ENCODE results near the gene ENTPD3. TPM values are rescaled to one million over a fixed set of nuclear protein-coding genes. Genes with fewer than 3 reads are reported as not detected.

Gene ENTPD3
- total RNA-seq, 1 experiment from 2014 or later, result not detected

DNA sequence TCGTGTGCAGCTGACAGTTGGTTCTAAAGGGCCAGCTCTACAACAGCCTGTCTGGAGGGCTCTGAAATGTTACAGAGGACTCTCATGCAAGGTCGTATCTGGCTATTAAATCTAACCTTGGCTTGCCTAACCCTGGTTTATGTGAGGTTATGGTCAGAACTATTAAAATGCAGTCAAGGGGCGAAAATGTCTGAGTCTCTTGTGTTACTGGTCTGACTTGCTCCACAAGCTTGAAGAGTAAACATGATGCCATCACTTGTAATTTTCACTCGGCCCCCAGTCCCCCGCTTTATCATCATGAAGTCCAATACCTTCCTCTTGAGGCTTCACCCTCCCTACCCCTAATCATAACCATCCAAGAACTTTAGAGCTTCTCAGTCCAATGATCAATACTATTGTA, 9.4 kb downstream of the ENTPD3 start:
- no peaks in the 10 kb centered on the region for H3K27me3 ChIP-seq (ENCODE audit: low read length)
- no peaks in the 10 kb centered on the region for H3K9me2 ChIP-seq (replicated peaks; ENCODE audit: insufficient read depth, low read length)
- no peaks in the 10 kb centered on the region for H3K4me1 ChIP-seq (ENCODE audit: low read length)
- H3K9me3 ChIP-seq (ENCODE audit: low read length), result no peaks in the 10 kb centered on the region
- no peaks in the 10 kb centered on the region for H4K20me1 ChIP-seq (ENCODE audit: insufficient read depth, low read depth, low read length)
- no peaks in the 10 kb centered on the region for H3K36me3 ChIP-seq (ENCODE audit: insufficient read depth, low read length)
- no peak overlapping the region for H3K9ac ChIP-seq (ENCODE audit: low read length)
- no peak overlapping the region for H2AFZ ChIP-seq (ENCODE audit: low read length)
- DNase-seq, result no peak
- no peak overlapping the region for H3K4me2 ChIP-seq (ENCODE audit: low read depth, low read length, poor library complexity, severe bottlenecking)
- H3K4me3 ChIP-seq (ENCODE audit: low read length), result no peak overlapping the region
- no peaks in the 10 kb centered on the region for H3K79me2 ChIP-seq (ENCODE audit: low read length)
- no peak overlapping the region for H3K27ac ChIP-seq (ENCODE audit: low read length)

DNA sequence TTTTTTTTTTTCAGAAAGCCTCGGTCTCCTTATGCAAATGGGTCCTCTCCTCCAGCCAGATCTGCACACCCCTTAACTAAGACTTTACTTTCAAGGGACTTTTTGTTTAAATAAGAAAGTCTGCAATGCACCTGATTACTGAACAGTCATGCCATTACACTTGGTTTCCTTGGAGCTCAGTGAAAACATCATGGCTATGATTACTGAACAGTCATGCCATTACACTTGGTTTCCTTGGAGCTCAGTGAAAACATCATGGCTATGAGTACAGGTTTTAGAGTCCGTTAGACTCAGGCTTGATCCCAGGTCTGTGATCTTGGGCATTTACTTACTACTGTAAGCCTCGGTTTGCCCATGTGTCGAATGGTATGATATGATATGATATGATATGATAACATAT, 10.1 kb downstream of the ENTPD3 start:
- Histone ChIP-seq H3K36me3 (ENCODE audit: insufficient read depth, low read length) (no peaks in the 10 kb centered on the region), H3K9ac (ENCODE audit: low read length) (no peak overlapping the region), H3K79me2 (ENCODE audit: low read length) (no peaks in the 10 kb centered on the region), H3K4me2 (ENCODE audit: low read depth, low read length, poor library complexity, severe bottlenecking) (no peak overlapping the region), H3K27ac (ENCODE audit: low read length) (no peak overlapping the region), H4K20me1 (ENCODE audit: insufficient read depth, low read depth, low read length) (no peaks in the 10 kb centered on the region), H2AFZ (ENCODE audit: low read length) (no peak overlapping the region), H3K4me3 (ENCODE audit: low read length) (no peak overlapping the region), H3K27me3 (ENCODE audit: low read length) (no peaks in the 10 kb centered on the region), H3K9me3 (ENCODE audit: low read length) (no peaks in the 10 kb centered on the region), H3K9me2 (replicated peaks; ENCODE audit: insufficient read depth, low read length) (no peaks in the 10 kb centered on the region), H3K4me1 (ENCODE audit: low read length) (no peaks in the 10 kb centered on the region)
- DNase-seq, result no peak

DNA sequence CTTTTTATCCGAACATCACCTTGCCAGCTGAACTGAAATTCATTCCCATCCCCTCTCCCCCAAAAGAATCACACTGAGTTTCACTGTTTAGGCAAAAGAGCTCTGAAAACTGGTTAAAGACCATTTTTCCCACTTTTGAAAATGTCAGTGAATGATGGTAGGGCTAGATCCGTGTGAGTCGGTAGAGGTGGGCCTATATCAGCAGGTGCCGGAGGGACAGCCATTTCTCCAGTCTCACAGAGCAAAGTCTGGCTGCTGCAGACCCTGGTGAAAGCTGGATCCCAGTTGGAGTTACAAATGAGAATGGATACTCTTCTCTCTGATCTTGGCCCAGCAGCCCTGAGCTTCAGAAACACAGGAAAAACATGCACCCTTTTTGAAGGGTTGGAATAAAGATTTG, 10.9 kb downstream of the ENTPD3 start:
- Histone ChIP-seq H3K27me3 (ENCODE audit: low read length) (no peaks in the 10 kb centered on the region), H3K4me3 (ENCODE audit: low read length) (no peak overlapping the region), H2AFZ (ENCODE audit: low read length) (no peak overlapping the region), H4K20me1 (ENCODE audit: insufficient read depth, low read depth, low read length) (no peaks in the 10 kb centered on the region), H3K4me1 (ENCODE audit: low read length) (no peaks in the 10 kb centered on the region), H3K4me2 (ENCODE audit: low read depth, low read length, poor library complexity, severe bottlenecking) (no peak overlapping the region), H3K9ac (ENCODE audit: low read length) (no peak overlapping the region), H3K9me3 (ENCODE audit: low read length) (no peaks in the 10 kb centered on the region), H3K36me3 (ENCODE audit: insufficient read depth, low read length) (no peaks in the 10 kb centered on the region), H3K9me2 (replicated peaks; ENCODE audit: insufficient read depth, low read length) (no peaks in the 10 kb centered on the region), H3K27ac (ENCODE audit: low read length) (no peak overlapping the region), H3K79me2 (ENCODE audit: low read length) (no peaks in the 10 kb centered on the region)
- DNase-seq, result no peak

DNA sequence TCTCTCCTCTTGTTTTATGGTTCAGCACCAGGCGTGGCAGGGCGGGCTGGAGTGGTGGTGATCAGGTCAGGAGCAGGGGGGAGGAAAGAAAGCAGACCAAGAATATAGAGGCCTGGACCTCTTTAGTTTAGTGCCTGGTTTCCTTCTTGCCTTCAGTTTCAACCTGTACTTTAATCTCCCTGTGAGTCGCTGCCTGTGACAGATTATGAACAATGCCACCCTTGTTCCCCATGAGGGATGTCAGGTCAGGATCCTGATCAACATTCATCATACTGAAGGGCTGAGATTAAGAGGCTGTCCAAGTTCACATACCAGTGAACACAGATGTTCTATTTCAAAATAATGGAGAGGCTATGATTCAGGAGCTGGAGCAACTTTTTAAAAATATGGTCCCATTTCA, 11.4 kb downstream of the ENTPD3 start:
- DNase-seq, result no peak
- Histone ChIP-seq H3K4me2 (ENCODE audit: low read depth, low read length, poor library complexity, severe bottlenecking) (no peak overlapping the region), H3K36me3 (ENCODE audit: insufficient read depth, low read length) (no peaks in the 10 kb centered on the region), H2AFZ (ENCODE audit: low read length) (no peak overlapping the region), H3K9ac (ENCODE audit: low read length) (no peak overlapping the region), H3K79me2 (ENCODE audit: low read length) (no peaks in the 10 kb centered on the region), H3K9me3 (ENCODE audit: low read length) (no peaks in the 10 kb centered on the region), H3K27me3 (ENCODE audit: low read length) (no peaks in the 10 kb centered on the region), H4K20me1 (ENCODE audit: insufficient read depth, low read depth, low read length) (no peaks in the 10 kb centered on the region), H3K27ac (ENCODE audit: low read length) (no peak overlapping the region), H3K9me2 (replicated peaks; ENCODE audit: insufficient read depth, low read length) (no peaks in the 10 kb centered on the region), H3K4me1 (ENCODE audit: low read length) (no peaks in the 10 kb centered on the region), H3K4me3 (ENCODE audit: low read length) (no peak overlapping the region)

DNA sequence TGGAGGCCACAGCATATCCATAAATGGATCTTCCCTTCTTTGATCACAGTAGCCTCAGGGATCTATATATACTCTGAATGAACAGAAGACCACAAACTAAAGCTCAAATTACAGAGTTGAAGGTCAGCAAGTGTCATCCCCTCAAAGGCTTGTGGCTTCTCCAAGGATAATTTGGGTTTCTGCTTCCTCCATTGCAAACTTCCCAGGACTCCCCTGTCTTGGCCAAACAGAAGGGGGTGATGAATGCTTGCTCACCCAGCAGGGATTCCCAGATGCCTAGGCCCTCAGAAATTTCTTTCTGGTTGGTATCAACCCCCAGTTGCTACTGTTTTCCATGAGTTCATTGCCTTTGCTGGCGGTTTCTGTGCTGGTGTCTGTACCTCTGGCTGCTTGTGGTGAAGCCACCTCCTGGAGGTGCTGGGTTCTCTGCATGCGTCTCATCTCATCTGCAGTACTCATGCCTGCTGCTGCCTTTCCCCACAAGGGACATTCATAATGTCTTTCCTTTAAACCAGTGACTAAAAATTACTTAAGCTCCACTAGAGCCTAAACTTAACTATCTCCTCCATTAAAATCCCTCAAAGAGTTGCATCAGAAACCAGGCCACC, 17.7 kb downstream of the ENTPD3 start:
- Histone ChIP-seq H2AFZ (ENCODE audit: low read length) (no peak overlapping the region), H3K9ac (ENCODE audit: low read length) (no peak overlapping the region), H3K9me2 (replicated peaks; ENCODE audit: insufficient read depth, low read length) (no peaks in the 10 kb centered on the region), H3K27ac (ENCODE audit: low read length) (no peak overlapping the region), H3K4me1 (ENCODE audit: low read length) (no peaks in the 10 kb centered on the region), H3K27me3 (ENCODE audit: low read length) (no peaks in the 10 kb centered on the region), H3K4me2 (ENCODE audit: low read depth, low read length, poor library complexity, severe bottlenecking) (no peak overlapping the region), H3K79me2 (ENCODE audit: low read length) (no peaks in the 10 kb centered on the region), H4K20me1 (ENCODE audit: insufficient read depth, low read depth, low read length) (no peaks in the 10 kb centered on the region), H3K36me3 (ENCODE audit: insufficient read depth, low read length) (no peaks in the 10 kb centered on the region), H3K4me3 (ENCODE audit: low read length) (no peak overlapping the region), H3K9me3 (ENCODE audit: low read length) (no peaks in the 10 kb centered on the region)
- no peak for DNase-seq

DNA sequence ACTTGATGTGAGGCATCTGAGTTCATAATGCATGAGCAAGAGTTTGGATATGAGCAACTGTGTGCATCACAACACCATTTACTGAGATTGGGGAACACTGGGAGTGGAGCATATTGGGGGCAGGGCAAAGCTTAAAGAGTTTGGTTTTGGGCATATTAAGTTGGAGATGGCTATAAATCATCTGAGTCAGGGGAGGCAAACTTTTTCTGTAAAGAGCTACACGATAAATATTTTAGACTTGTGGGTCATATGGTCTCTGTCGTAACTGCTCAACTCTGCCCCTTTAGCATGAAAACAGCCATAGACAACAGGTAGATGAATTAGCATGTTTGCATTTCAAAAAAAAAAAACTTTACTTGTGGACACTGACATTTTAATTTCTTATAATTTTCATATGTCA, 20.0 kb downstream of the ENTPD3 start:
- Histone ChIP-seq H3K27me3 (ENCODE audit: low read length) (no peaks in the 10 kb centered on the region), H3K36me3 (ENCODE audit: insufficient read depth, low read length) (no peaks in the 10 kb centered on the region), H3K9me2 (replicated peaks; ENCODE audit: insufficient read depth, low read length) (no peaks in the 10 kb centered on the region), H3K4me2 (ENCODE audit: low read depth, low read length, poor library complexity, severe bottlenecking) (no peak overlapping the region), H3K9me3 (ENCODE audit: low read length) (no peaks in the 10 kb centered on the region), H2AFZ (ENCODE audit: low read length) (no peak overlapping the region), H3K4me1 (ENCODE audit: low read length) (no peaks in the 10 kb centered on the region), H3K9ac (ENCODE audit: low read length) (no peak overlapping the region), H3K27ac (ENCODE audit: low read length) (no peak overlapping the region), H3K79me2 (ENCODE audit: low read length) (no peaks in the 10 kb centered on the region), H3K4me3 (ENCODE audit: low read length) (no peak overlapping the region), H4K20me1 (ENCODE audit: insufficient read depth, low read depth, low read length) (no peaks in the 10 kb centered on the region)
- no peak for DNase-seq

DNA sequence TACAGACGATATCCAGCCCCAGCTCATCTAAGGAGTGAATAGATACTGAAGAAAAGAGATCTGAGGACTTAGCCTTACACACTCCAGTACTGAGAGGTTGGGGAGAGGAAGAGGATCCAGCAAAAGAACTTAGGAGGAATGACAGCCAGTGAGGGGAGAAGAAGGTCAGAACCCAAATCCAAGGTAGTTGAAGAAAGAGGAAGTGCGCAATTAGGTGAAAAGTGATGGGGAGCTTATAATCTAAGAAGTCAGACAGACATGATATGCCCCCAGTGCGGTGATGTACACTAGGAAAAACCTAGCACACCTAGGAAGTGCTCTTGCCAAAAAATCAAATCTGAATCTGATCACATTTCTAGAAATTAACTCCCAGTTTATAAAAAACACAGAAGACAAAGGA, 20.6 kb downstream of the ENTPD3 start:
- no peaks in the 10 kb centered on the region for H3K9me3 ChIP-seq (ENCODE audit: low read length)

DNA sequence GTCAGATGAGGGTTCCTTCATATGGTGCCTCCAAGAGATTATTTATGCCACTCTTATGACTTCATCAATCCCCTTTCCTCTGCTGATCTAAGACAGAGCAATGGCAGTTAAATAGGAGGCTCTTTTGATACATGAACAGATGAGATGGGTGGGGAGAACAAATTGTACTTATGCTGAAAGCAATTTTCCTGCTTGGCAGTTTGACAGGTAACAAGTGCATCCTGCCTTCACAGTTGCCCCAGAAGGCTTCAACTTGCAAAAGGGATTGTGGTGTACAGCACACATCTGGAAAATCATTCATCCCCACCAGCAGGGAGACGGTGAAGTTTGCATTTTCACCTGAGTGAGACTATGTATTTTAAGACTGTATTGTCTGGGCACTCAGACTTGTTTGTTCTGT, 27.3 kb downstream of the ENTPD3 start:
- H3K79me2 ChIP-seq (ENCODE audit: low read length), result no peaks in the 10 kb centered on the region
- H3K4me3 ChIP-seq (ENCODE audit: low read length), result no peak overlapping the region
- H3K9ac ChIP-seq (ENCODE audit: low read length), result no peak overlapping the region
- no peaks in the 10 kb centered on the region for H3K4me1 ChIP-seq (ENCODE audit: low read length)
- no peaks in the 10 kb centered on the region for H3K9me2 ChIP-seq (replicated peaks; ENCODE audit: insufficient read depth, low read length)
- H3K36me3 ChIP-seq (ENCODE audit: insufficient read depth, low read length), result no peaks in the 10 kb centered on the region
- H3K27me3 ChIP-seq (ENCODE audit: low read length), result no peaks in the 10 kb centered on the region
- no peak for DNase-seq
- no peaks in the 10 kb centered on the region for H3K9me3 ChIP-seq (ENCODE audit: low read length)
- H4K20me1 ChIP-seq (ENCODE audit: insufficient read depth, low read depth, low read length), result no peaks in the 10 kb centered on the region
- H3K27ac ChIP-seq (ENCODE audit: low read length), result no peak overlapping the region
- no peak overlapping the region for H3K4me2 ChIP-seq (ENCODE audit: low read depth, low read length, poor library complexity, severe bottlenecking)
- H2AFZ ChIP-seq (ENCODE audit: low read length), result no peak overlapping the region

More for the DNA sequence above, 20.6 kb downstream of the ENTPD3 start:
- Histone ChIP-seq H3K9me2 (replicated peaks; ENCODE audit: insufficient read depth, low read length) (no peaks in the 10 kb centered on the region), H3K4me3 (ENCODE audit: low read length) (no peak overlapping the region), H2AFZ (ENCODE audit: low read length) (no peak overlapping the region), H3K4me1 (ENCODE audit: low read length) (no peaks in the 10 kb centered on the region), H3K9ac (ENCODE audit: low read length) (no peak overlapping the region), H4K20me1 (ENCODE audit: insufficient read depth, low read depth, low read length) (no peaks in the 10 kb centered on the region), H3K79me2 (ENCODE audit: low read length) (no peaks in the 10 kb centered on the region), H3K4me2 (ENCODE audit: low read depth, low read length, poor library complexity, severe bottlenecking) (no peak overlapping the region), H3K27ac (ENCODE audit: low read length) (no peak overlapping the region), H3K27me3 (ENCODE audit: low read length) (no peaks in the 10 kb centered on the region), H3K36me3 (ENCODE audit: insufficient read depth, low read length) (no peaks in the 10 kb centered on the region)
- no peak for DNase-seq

Measured in Karpas-422 (cell line).